GM12878 (cell line): ENCODE measurements around the gene NUP214. TPM values are rescaled to one million over a fixed set of nuclear protein-coding genes. Genes with fewer than 3 reads are reported as not detected.

Experiments
- CHD1 ChIP-seq: IDR thresholded peaks from 2 replicates; pipeline ENCODE4 v1.6.1; 2012; ENCODE audit warnings: low read depth, low read length, improper control_type of control experiment
- CREB1 ChIP-seq: IDR thresholded peaks from 2 replicates; pipeline ENCODE4 v1.6.1; 2012; ENCODE audit warnings: low read depth, mild to moderate bottlenecking, inconsistent platforms
- ESRRA ChIP-seq: IDR thresholded peaks from 2 replicates; pipeline ENCODE4 v1.6.1; 2012; ENCODE audit warnings: mild to moderate bottlenecking, low read length, improper control_type of control experiment
- FOS ChIP-seq: IDR thresholded peaks from 3 replicates; pipeline ENCODE4 v1.6.1; 2011; ENCODE audit warnings: borderline replicate concordance; ENCODE audit not compliant: insufficient read length; ENCODE audit errors: extremely low read depth
- IRF4 ChIP-seq: IDR thresholded peaks from 2 replicates; pipeline ENCODE4 v1.6.1; 2011; ENCODE audit warnings: low read depth, low read length
- NFYB ChIP-seq: IDR thresholded peaks from 2 replicates; pipeline ENCODE4 v1.6.1; 2011; ENCODE audit warnings: low read depth, mild to moderate bottlenecking, low read length, improper control_type of control experiment, moderate library complexity; ENCODE audit not compliant: insufficient read depth
- NR2C2 ChIP-seq: IDR thresholded peaks from 2 replicates; pipeline ENCODE4 v1.6.1; 2011; ENCODE audit warnings: borderline replicate concordance, low read depth; ENCODE audit not compliant: control insufficient read depth, insufficient read length
- NR2F1 ChIP-seq: fragments of 450-650 bp; conservative IDR thresholded peaks from 2 replicates; pipeline ENCODE4 v1.6.1; 2017; ENCODE audit warnings: mild to moderate bottlenecking
- POU2F2 ChIP-seq: IDR thresholded peaks from 3 replicates; pipeline ENCODE4 v1.6.1; 2011; ENCODE audit warnings: low read depth, mild to moderate bottlenecking, low read length, borderline replicate concordance
- RCOR1 ChIP-seq: conservative IDR thresholded peaks from 2 replicates; pipeline ENCODE4 v1.6.1; 2012; ENCODE audit warnings: low read depth, low read length, improper control_type of control experiment
- RELA ChIP-seq: fragments of 450-650 bp; IDR thresholded peaks from 2 replicates; pipeline ENCODE4 v1.8.0; 2014; ENCODE audit warnings: borderline replicate concordance; ENCODE audit not compliant: partially characterized antibody
- RFX5 ChIP-seq: IDR thresholded peaks from 2 replicates; pipeline ENCODE4 v1.6.1; 2011; ENCODE audit warnings: low read depth, low read length, improper control_type of control experiment
- SUPT20H ChIP-seq: IDR thresholded peaks from 2 replicates; pipeline ENCODE4 v1.6.1; 2011; ENCODE audit warnings: low read depth, mild to moderate bottlenecking, low read length, moderate library complexity, borderline replicate concordance; ENCODE audit not compliant: control insufficient read depth
- TCF12 ChIP-seq: IDR thresholded peaks from 2 replicates; pipeline ENCODE4 v1.6.1; 2011; ENCODE audit warnings: low read depth, mild to moderate bottlenecking, low read length
- TCF7 ChIP-seq: IDR thresholded peaks from 2 replicates; pipeline ENCODE4 v1.6.1; 2014; ENCODE audit warnings: antibody characterized with exemption, borderline replicate concordance
- YBX1 ChIP-seq: fragments of 450-650 bp; IDR thresholded peaks from 2 replicates; pipeline ENCODE4 v1.6.1; 2016; ENCODE audit warnings: antibody characterized with exemption
- ZBED1 ChIP-seq: IDR thresholded peaks from 2 replicates; pipeline ENCODE4 v1.6.1; 2016; ENCODE audit warnings: borderline replicate concordance
- polyA plus RNA-seq, 11 experiments: library from polyadenylated mRNA; depleted of rRNA in 4 of 11; unstranded in 6 of 11; stranded (reverse) in 5 of 11; fragments of >200 nt; fragmentation: Nextera tagmentation in 4 of 11; fragmentation: Illumina TruSeq in 1 of 11; extraction: Ambion mirVana in 4 of 11; extraction: Trizol in 1 of 11; gene quantifications; 1 replicate in 1 of 11; 2 replicates in 10 of 11; pipeline versions ENCODE4 v1.2.1 to v1.2.3, GENCODE V29; 2011 to 2016; ENCODE audit warnings: inconsistent platforms in 2 of 11, missing spikeins in 2 of 11, low read depth in 1 of 11
- total RNA-seq, 4 experiments: library from RNA; depleted of rRNA in 3 of 4; stranded (reverse); fragments of >200 nt in 3 of 4; fragmentation: Illumina TruSeq in 1 of 4; extraction: Trizol in 1 of 4; gene quantifications; 2 replicates each; pipeline versions ENCODE4 v1.2.1 to v1.2.3, GENCODE V29; 2013 to 2021
- TF ChIP-seq, protein P1 (sequence below): fragments of 450-650 bp; IDR thresholded peaks from 2 replicates; pipeline ENCODE4 v1.6.1; 2014; ENCODE audit warnings: mild to moderate bottlenecking
- TF ChIP-seq, protein P2 (sequence below): fragments of 450-650 bp; IDR thresholded peaks from 2 replicates; pipeline ENCODE4 v1.6.1; 2017; ENCODE audit warnings: antibody characterized with exemption, mild to moderate bottlenecking, moderate library complexity
- TF ChIP-seq, protein P3 (sequence below): fragments of 450-650 bp; IDR thresholded peaks from 2 replicates; pipeline ENCODE4 v1.6.1; 2018; ENCODE audit warnings: borderline replicate concordance, mild to moderate bottlenecking; ENCODE audit not compliant: partially characterized antibody
- TF ChIP-seq, protein P4 (sequence below): IDR thresholded peaks from 2 replicates; pipeline ENCODE4 v1.6.1; 2011; ENCODE audit warnings: mild to moderate bottlenecking, low read depth, low read length, moderate library complexity; ENCODE audit not compliant: insufficient replicate concordance
- TF ChIP-seq, protein P5 (sequence below): fragments of 450-650 bp; IDR thresholded peaks from 2 replicates; pipeline ENCODE4 v1.6.1; 2016; ENCODE audit warnings: mild to moderate bottlenecking

Gene NUP214
- total and polyA plus RNA-seq, 10 of the 15 experiments (the other 5 are each of a cell fraction or from before 2014, with no cell fraction given) = 11.7 to 53.8 (median 17.6) TPM

DNA sequence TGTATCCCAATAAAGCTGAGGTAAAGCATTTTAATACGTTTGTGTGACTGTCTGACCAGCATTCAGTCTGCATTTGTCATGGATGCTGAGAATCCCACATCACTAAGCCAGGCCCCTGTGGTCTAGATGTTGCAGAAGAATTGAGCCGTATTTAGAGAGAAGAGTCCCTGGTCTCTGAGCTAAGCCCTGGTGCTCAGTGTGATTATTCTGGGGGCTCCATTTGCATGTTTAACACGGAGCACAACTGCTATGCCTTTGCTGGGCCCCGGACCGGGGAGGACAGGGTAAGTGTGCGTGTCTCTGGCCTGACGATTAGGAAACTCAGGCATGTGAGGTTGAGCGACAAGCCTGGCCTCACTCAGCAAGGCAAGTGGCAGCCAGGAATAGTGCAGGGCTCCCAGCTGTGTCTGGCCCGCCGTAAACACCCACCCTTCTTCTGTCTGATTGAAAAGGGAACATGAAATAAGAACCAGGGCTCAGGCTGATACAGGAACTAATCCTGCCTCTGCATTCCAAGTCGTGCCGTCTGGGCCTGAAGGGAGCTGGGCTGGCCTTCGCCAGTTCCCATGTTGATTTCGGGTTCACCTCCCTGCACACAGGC is 128.6 kb downstream of the NUP214 start (continued):
- TF ChIP-seq, protein P1, sequence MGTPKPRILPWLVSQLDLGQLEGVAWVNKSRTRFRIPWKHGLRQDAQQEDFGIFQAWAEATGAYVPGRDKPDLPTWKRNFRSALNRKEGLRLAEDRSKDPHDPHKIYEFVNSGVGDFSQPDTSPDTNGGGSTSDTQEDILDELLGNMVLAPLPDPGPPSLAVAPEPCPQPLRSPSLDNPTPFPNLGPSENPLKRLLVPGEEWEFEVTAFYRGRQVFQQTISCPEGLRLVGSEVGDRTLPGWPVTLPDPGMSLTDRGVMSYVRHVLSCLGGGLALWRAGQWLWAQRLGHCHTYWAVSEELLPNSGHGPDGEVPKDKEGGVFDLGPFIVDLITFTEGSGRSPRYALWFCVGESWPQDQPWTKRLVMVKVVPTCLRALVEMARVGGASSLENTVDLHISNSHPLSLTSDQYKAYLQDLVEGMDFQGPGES = no peak
- TF ChIP-seq RELA = no peak
- TF ChIP-seq, protein P2, sequence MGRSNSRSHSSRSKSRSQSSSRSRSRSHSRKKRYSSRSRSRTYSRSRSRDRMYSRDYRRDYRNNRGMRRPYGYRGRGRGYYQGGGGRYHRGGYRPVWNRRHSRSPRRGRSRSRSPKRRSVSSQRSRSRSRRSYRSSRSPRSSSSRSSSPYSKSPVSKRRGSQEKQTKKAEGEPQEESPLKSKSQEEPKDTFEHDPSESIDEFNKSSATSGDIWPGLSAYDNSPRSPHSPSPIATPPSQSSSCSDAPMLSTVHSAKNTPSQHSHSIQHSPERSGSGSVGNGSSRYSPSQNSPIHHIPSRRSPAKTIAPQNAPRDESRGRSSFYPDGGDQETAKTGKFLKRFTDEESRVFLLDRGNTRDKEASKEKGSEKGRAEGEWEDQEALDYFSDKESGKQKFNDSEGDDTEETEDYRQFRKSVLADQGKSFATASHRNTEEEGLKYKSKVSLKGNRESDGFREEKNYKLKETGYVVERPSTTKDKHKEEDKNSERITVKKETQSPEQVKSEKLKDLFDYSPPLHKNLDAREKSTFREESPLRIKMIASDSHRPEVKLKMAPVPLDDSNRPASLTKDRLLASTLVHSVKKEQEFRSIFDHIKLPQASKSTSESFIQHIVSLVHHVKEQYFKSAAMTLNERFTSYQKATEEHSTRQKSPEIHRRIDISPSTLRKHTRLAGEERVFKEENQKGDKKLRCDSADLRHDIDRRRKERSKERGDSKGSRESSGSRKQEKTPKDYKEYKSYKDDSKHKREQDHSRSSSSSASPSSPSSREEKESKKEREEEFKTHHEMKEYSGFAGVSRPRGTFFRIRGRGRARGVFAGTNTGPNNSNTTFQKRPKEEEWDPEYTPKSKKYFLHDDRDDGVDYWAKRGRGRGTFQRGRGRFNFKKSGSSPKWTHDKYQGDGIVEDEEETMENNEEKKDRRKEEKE = no peak
- no peak for TF ChIP-seq ESRRA
- peak; percentile 65; the same call in 1 of the 3 replicates for TF ChIP-seq POU2F2
- no peak for TF ChIP-seq SUPT20H
- TF ChIP-seq YBX1 = no peak
- TF ChIP-seq TCF12 = 0 out of 2 replicates have a peak, but pooled peaks have one; percentile 27
- no peak for TF ChIP-seq CREB1
- no peak for TF ChIP-seq CHD1
- TF ChIP-seq NFYB = no peak
- TF ChIP-seq NR2F1 = no peak
- TF ChIP-seq, protein P3, sequence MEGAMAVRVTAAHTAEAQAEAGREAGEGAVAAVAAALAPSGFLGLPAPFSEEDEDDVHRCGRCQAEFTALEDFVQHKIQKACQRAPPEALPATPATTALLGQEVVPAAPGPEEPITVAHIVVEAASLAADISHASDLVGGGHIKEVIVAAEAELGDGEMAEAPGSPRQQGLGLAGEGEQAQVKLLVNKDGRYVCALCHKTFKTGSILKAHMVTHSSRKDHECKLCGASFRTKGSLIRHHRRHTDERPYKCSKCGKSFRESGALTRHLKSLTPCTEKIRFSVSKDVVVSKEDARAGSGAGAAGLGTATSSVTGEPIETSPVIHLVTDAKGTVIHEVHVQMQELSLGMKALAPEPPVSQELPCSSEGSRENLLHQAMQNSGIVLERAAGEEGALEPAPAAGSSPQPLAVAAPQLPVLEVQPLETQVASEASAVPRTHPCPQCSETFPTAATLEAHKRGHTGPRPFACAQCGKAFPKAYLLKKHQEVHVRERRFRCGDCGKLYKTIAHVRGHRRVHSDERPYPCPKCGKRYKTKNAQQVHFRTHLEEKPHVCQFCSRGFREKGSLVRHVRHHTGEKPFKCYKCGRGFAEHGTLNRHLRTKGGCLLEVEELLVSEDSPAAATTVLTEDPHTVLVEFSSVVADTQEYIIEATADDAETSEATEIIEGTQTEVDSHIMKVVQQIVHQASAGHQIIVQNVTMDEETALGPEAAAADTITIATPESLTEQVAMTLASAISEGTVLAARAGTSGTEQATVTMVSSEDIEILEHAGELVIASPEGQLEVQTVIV = no peak
- TF ChIP-seq RFX5 = no peak
- TF ChIP-seq RCOR1 = no peak
- no peak for TF ChIP-seq TCF7
- no peak for TF ChIP-seq NR2C2
- TF ChIP-seq FOS = no peak
- TF ChIP-seq, protein P4, sequence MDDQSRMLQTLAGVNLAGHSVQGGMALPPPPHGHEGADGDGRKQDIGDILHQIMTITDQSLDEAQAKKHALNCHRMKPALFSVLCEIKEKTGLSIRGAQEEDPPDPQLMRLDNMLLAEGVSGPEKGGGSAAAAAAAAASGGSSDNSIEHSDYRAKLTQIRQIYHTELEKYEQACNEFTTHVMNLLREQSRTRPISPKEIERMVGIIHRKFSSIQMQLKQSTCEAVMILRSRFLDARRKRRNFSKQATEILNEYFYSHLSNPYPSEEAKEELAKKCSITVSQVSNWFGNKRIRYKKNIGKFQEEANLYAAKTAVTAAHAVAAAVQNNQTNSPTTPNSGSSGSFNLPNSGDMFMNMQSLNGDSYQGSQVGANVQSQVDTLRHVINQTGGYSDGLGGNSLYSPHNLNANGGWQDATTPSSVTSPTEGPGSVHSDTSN = peak; percentile 54
- TF ChIP-seq ZBED1 = no peak
- no peak for TF ChIP-seq IRF4
- TF ChIP-seq, protein P5, sequence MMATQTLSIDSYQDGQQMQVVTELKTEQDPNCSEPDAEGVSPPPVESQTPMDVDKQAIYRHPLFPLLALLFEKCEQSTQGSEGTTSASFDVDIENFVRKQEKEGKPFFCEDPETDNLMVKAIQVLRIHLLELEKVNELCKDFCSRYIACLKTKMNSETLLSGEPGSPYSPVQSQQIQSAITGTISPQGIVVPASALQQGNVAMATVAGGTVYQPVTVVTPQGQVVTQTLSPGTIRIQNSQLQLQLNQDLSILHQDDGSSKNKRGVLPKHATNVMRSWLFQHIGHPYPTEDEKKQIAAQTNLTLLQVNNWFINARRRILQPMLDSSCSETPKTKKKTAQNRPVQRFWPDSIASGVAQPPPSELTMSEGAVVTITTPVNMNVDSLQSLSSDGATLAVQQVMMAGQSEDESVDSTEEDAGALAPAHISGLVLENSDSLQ = peak; percentile 63
